GM18517 (cell line): Measurements from ENCODE around the gene SMNDC1.

Experiments used
- ATAC-seq: cut with Tn5 transposase; IDR thresholded peaks from one replicate; pipeline ENCODE4 v1.9.1; 2021; ENCODE audit warnings: mild to moderate bottlenecking, moderate library complexity; ENCODE audit not compliant: unreplicated experiment

SMNDC1 gene

DNA sequence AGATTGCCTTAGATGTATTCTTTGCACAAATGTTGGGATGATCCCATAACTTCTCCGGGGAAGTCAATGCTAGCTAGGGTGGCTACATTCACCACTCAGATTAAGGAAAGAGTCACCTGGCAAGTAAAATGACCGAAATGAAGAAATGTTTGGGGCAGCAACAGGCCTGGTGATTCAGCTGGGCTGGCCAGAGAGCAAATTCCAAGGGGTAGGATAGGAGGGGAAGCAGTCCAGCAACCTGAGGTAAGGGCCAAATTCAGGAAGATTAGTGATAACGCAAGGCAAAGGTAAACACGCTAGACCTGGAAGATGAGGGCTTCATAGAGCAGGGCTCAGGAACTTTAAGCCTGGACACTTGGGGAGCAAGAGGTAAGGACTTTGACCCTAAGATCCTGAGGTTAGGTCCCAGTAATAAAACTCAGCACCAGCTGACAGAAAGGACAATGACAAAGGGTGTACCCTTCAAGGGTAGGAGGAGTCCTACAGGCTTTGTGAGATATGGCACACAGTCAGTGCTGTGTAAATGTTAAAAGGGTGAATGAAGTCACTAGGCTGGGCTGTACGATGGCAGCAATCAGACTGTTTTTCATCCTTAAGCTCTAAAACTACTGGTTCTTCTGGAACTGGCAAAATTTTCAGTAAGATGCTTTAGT lies 22.7 kb upstream of the SMNDC1 start:
- no peak for ATAC-seq

DNA sequence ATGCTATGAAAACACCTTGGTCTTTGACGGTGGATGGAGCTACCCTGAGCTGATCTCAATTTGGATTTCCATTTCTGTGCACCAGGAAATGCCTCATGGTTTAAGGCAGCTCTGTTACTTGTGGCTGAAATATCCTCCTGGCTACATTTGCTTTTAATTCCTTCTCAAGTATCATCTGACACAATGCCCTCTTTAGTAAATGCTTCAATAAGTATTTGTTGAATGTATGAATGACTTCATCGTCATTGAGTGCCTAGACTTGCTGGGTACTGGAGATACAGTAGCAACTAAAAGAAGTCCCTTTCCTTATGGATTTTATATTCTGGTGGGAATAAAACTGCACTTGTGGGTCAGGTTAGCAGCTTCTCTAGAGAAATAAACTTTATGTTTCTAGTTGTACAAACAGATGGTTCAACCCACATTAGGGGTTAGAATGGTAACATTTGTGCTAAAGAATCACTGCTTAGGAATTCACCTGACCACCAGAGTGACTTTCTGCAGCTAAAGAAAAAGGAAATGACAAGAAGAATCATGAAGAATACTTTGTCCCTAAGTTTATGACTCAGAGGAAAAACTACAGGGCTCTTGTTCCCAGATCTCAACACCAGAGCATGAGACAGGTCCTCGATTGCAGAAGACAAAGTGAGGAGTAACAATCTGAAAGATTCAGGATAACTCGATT lies 21.8 kb upstream of the SMNDC1 start:
- no peak for ATAC-seq

DNA sequence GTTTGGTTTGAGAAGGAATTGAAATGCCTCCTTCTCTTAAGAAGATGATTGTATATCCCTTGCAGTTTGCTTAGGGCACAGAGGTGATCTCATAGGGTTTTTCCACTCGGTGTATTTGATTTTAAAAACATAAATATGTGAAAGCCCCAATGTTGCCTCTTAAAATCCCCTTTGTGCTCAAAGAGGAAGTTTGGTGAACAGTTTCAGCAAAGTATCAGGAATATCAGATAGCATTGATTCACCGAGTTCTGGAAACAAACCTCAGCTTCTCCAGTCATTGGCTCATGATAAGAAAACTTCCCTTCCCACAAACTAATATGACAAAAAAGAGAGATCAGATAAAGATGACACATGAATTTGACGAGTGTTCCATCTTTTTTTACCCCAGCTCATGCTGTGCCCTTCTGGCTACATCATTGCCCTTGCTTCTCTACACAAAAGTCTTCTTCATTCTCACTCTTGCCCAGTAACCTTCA lies 20.1 kb upstream of the SMNDC1 start:
- peak; percentile 47 for ATAC-seq

DNA sequence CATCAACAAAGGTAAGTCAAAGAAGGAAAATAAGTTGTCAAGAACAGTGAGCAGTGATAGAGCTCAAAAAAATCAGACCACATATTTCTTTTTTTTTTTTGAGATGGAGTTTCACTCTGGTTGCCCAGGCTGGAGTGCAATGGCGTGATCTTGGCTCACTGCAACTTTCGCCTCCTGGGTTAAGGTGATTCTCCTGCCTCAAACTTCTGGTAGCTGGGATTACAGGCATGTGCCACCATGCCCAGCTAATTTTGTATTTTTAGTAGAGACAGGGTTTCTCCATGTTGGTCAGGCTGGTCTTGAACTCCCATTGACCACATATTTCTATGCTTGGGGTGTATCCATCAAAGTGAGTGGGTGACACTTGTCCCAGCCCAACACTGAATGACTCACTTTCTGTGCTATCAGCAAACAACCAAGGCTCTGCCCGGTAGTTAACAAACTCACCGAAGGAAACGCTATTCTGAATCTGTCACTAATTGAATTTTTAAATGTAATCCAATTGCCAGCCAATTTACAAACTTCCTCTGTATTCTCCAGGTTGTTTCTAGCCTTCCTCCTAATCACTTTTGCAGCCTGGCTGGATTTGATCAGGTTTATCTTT lies 19.6 kb upstream of the SMNDC1 start:
- ATAC-seq: peak; percentile 61

DNA sequence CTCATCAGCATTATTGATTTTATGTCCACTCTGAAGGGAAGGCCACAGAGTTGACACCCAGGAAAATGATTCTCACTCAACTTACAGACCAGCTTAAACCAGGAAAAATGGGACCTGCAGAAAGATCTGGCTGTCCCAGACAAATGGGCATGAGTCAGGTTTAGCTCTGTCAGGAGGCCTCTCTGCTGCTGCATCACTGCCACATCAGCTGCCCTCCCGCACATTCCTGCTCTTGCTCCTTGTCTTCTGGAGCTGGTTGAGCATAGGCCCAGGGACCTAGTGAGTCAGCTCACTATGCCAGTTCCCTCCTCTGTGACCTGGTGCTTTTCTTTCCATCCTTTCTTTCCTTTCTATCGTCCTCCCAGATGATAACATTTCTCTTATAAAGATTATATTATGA lies 18.8 kb upstream of the SMNDC1 start:
- no peak for ATAC-seq

DNA sequence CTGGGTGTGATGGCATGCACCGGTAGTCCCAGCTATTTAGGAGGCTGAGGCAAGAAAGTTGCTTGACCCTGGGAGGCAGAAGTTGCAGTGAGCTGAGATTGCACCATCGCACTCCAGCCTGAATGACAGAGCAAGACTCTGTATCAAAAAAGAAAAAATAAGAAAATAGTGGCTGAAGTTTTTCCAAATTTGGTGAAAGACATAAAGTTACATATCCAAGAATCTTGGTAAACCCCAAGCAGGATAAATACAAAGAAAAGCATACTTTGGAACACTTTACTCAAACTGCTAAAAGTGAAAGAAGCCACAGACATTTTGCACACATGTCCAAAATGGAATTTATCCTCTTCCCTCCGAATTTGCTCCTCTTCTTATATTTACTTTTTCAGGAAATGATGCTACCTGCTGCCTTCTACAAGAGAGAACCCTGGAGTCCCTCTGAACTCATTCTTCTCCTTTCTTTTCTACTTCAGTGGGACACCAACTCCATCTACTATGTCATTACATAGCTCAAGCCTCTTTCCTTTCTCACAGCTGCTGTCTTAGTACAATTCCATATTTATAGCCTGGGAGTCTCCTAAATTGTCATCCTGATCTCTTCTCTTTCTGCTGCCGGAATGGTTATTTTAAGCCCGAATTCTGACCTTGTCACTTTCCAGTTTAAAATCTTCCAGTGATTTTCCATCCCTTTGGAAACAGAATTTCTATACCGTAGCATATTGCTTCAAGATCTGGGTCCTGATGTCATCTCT lies 17.3 kb upstream of the SMNDC1 start:
- ATAC-seq: no peak

DNA sequence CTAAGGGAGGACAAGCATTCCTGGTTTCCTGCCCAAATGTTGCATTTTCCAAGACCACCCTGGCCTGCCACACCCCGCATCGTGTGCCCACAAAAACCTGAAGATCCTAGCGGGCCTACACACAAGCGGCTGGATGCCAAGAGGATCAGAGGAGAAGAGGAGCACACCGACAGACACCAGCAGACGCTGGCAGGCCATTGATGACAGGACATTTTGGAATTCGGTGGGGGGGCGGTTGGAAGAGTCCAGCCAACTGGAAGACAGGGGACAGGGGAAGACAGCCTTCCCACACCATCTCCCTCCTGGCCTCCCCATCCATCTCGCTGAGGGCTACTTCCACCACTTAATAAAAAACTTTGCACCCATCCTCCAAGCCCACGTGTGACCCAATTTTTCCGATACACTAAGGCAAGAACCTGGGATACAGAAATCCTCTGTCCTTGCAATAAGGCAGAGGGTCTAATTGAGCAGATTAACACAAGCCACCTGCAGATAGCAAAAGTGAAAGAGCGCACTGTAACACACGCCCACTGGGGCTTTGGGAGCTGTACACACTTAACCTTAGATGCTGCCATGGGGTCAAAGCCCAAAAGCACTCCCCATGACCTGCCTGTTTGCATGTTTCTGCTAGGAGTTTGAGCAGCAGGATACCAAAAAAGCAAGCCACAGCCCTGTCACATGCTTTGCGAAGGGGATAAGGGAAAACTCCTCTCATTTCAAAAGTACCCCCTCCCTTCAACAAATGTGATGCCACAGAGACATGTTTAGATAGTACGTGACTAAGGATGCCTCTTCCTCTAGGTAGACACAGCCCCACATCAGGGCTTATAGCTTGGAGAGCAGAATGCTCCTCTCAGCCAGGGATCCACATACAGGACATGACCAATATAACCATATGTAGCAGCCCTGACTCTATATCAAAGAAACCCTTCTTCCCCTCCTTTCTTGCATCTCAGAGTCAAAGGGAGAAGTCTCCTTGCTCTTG lies 13.4 kb upstream of the SMNDC1 start:
- ATAC-seq: no peak

DNA sequence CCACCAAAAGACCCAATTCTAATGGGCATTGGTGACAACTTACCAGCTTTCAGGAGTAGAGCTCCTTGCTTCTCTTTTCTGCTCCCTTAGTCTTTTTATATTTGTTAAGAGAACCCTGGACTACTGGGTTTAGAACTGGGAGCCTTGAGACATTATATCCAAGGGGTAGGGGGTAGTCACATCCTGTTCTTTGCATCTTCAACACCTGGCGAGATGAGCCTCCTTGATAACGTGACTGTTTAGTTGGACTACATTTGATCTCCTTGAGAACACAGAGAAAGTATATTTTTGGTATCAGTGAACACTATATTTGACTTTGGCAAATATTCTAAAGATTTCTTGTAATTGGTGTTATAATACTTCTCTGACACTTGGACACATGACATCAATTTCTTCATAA lies 9.0 kb upstream of the SMNDC1 start:
- no peak for ATAC-seq

DNA sequence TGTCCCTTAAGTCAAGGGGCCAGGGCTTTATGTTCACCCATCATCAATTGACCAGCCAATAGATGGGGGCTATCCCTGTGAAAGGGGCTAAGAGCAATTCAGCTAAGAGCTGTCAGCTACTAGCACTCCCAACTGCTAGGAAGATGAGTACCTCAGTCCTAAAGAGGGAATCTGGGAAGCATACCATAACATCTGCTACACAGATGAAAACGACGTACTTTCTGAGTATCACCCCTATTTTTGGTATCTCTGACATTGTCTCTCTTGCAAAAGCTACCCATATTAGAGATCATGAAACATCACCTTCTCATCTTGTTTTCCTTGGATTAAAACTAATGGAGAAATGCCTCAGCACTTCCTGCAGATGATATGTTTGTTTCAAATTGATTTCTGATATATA lies 7.5 kb upstream of the SMNDC1 start:
- ATAC-seq: no peak

DNA sequence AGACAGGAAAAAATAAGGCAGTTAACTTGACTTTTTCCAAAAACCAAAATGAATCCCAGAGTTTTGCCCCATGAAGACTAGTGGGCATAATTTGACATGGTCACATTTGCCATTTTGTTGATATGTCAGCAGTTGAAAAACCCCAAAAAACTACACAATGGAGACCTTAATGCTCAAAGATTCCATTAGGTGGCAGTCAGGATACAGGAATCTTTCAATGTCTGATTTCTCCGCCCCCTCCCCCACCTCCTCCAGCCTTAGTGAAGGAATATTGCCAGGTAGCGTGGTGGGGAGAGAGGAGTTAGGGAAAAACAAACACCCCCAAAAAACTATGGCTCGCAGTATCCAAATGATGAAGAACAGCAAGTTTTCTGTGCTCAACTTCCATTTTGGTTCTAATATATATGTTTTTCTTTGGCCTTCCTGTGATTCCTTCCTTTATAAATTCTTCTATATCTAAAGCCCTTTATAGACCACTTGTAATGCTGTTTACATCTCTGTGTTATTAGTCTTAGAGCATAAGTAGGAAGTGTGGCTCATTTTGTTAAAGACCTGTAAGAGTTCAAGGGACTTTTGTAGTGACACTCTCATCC lies 6.7 kb upstream of the SMNDC1 start:
- no peak for ATAC-seq

DNA sequence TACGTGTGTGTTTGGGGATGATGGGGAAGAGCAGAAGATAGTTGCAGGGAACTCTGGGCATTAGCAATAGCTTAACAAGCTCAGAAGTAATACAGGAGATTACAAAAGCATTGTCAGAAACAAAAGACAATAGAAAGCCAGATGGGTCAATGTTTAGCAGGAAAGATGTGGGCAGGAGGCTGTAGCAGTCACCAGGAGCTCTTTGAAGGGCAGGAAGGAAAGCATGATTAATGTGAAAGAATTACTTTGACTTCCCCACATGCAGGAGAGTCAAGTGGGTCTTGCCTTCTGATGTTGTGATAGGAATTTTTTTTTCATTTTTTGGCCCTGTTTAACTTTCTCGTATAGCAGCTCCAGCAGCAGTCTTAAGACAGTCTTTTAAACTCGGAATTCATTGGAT lies 6.0 kb upstream of the SMNDC1 start:
- ATAC-seq: no peak

DNA sequence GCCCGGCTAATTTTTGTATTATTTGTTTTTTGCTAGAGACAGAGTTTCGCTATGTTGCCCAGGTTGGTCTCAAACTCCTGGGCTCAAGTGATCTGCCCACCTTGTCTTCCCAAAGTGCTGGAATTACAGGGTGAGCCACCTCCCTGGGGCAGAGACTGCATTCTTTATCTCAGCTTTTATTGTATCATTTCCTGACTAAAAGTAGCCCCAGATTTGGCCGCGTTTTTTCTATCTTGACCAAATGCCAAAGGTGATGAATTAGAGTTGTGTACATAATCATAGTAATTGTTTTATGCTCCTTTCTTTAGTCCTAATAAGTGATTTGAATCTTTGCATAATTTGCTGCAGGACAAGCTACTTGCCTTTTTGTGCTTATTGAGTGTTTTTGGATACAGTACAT lies 3.1 kb upstream of the SMNDC1 start:
- ATAC-seq: no peak

DNA sequence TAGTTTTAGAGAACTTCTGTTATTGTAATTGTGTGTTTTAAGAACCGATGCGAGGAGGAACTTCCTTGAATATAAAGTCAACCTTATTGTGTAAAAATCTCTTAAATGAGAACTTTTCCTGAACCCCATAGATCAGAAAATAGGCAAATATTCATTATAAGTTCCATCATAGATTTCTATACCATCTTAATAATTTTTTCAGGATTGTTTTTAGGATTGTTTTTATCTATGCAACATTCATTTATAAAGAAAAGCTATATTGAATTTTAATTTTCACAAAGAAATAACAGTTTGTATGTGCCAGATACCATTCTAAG lies 1.7 kb upstream of the SMNDC1 start:
- ATAC-seq: no peak

DNA sequence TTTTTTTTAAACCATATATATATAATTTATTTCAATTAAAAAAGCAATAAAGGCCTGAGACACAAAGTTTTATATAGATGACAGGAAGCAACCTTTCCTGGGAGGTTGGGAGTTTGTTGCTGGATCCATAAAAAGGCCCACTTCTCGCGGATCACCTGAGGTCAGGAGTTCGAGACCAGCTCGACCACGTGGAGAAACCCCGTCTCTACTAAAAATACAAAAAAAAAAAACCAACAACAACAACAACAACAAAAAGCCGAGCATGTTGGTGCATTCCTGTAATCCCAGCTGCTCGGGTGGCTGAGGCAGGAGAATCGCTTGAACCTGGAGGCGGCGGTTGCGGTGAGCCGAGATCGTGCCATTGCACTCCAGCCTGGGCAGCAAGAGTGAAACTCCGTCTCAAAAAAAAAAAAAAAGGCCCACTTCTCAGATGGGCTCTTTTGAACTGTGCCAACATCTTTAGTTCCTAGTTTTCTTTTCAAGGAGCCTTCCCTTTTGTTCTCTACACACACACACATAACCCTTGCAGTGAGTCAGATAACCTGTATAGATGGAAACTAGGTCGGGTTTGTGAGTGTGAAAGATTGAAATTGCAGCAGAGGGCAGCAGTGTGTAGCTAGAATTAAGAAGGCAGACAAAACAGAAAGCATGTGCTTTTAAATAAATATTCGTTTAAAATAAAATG lies 1.2 kb upstream of the SMNDC1 start:
- ATAC-seq: peak; percentile 65

DNA sequence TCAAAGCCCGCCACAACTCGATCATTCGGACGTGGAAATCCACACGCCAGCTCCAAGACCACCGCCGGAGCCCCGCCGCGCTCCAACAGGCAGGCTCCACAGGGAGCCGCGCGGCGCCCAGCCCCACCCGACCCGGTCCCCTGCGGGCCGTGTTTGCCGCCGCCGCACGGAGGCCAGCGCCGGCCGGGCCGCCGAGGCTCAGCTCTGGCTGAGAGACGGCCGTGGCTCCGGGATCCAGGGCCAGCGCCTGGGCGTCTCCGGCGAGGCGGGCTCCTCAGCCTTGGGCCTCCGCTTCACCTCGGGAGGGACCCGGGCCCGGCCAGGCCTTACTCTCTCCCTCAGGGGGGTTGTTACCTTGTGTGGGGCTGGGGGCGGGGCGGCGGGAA lies 333 bp downstream of the SMNDC1 start:
- peak; percentile 8 for ATAC-seq

DNA sequence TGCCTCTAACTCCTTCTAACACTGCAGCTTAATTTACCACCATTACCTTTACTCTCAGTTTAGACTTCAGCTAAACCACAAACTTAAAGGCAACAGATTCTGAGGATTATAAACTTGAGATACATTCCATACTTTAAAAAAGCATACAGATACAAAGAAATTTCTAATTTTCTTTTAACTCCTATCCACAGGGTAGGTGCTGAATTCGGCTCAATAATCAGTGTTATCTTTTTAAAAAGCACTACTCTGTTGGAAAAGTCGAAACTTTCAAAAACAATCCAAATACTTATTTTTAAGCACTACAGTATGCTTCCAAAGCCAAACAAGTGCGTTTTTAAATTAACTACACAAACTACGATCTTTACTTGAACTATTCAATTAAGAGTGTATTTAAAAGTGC lies 1.0 kb downstream of the SMNDC1 start:
- no peak for ATAC-seq

DNA sequence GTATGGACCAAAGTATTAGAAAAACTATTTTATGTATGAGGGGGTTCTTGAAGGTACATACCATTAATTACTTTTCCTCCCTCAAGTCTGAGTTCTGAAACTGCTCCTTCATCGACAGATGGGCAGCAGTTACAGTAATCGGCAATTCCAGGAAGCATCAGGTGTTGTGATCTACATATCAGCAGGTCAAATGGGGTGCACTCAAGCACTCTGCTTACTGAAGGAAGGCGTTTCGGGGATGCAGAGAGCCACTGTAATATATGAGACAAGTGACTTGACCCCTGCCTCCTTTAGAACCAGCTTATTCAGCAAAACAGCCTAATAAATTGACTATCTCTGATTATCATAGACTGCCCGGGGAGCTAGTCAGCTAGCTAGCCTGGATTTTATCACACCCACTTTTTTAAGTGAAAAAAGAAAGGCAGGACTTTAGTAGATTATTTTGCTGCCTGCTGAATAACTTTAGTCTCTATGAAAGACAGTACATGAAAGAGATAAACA lies 4.2 kb downstream of the SMNDC1 start:
- ATAC-seq: no peak

DNA sequence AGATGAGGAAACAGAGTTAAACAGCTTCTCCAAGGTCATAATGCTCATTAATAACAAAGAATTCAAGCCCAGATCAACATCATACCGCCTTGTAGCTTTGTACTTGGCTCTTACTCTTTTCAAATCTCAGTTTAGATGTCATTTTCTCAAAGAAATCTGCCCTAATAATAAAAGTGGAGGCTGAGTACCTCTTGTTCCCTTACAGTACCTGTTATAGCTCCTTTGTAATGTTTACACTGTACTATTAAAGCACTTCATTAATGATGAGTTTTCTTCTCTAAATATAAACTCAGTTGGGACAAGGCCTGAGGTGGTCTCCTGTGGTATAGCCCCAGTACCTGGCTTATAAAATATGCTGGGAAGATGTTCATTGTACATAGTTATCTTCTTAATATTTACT lies 7.8 kb downstream of the SMNDC1 start:
- ATAC-seq: no peak

DNA sequence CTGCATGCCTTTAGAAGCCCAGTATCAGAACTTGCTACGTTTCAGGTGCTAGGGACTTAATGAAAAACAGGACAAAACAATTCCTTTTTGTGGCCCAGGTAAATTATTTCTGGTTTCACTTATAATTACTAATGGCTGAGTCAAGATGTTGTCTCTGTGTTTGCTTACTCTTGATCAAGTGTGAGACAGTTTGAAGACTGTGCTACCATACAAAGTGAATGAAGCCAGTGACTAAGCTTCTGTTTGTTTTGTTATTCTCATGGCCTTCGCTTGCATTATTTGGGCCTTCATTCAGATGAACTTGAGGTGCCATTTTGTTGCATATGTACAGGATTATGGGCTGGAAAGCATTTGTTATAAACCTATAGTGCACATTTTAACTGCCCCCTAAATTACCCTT lies 17.9 kb downstream of the SMNDC1 start:
- ATAC-seq: no peak

DNA sequence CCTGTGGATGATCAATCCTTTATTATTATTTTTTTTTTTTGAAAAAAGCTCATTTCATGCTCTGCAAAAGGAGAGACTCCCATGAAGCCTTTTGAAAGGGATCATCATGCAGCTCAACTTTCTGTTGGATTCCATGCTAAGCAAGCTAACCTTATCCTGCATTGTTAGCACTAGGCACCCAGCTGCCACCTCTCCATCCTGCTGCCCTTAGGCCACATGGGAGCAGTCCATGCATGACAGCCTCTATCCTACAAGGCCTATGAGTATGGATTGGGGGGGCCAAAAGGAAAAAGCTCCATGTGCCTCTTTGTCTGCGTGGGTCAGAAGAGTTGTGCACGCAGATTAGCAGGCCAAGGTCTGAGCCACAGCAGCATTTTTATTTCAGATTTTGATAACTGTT lies 19.2 kb downstream of the SMNDC1 start:
- ATAC-seq: no peak
